Tibial nerve (tissue), 4 donors: Measurements from ENCODE around the gene ACBD6. TPM values are rescaled to one million over a fixed set of nuclear protein-coding genes. Genes with fewer than 3 reads are reported as not detected.

Experiments used
- DNase-seq, 2 donors: peaks; one replicate each; pipeline ENCODE4 v3.0.0-alpha.2; 2019; ENCODE audit warnings: low spot score in 2 of 2
- H3K27ac ChIP-seq, 4 donors: fragments of 200-600 bp; sonication (generic) in 3 of 4; one replicate each; pipeline ENCODE4 v1.5.1; 2017 to 2019; ENCODE audit warnings: mild to moderate bottlenecking in 1 of 4
- H3K27me3 ChIP-seq, 2 donors: fragments of 200-600 bp; sonication (generic) in 1 of 2; one replicate each; pipeline versions ENCODE4 v1.5.1 to v1.6.0; 2017 to 2019
- H3K36me3 ChIP-seq, 3 donors: fragments of 200-600 bp; sonication (generic); one replicate each; pipeline ENCODE4 v1.5.1; 2018 to 2019
- H3K4me1 ChIP-seq, 4 donors: fragments of 200-600 bp; sonication (generic) in 3 of 4; one replicate each; pipeline ENCODE4 v1.5.1; 2017 to 2019
- H3K4me3 ChIP-seq, 4 donors: fragments of 200-600 bp; sonication (generic) in 3 of 4; one replicate each; pipeline ENCODE4 v1.5.1; 2017 to 2019; ENCODE audit warnings: mild to moderate bottlenecking in 1 of 4, moderate library complexity in 1 of 4
- H3K9me3 ChIP-seq, 4 donors: fragments of 200-600 bp; sonication (generic) in 3 of 4; one replicate each; pipeline ENCODE4 v1.5.1; 2017 to 2019
- CTCF ChIP-seq, 5 experiments: fragments of 200-600 bp in 3 of 5; fragments of 450-650 bp in 2 of 5; sonication (generic) in 3 of 5; IDR thresholded peaks; one replicate each; pipeline ENCODE4 v1.5.1; 2016 to 2019; ENCODE audit warnings: antibody characterized with exemption in 5 of 5, mild to moderate bottlenecking in 3 of 5, moderate library complexity in 2 of 5
- EP300 ChIP-seq, 2 donors: sonication (generic); formaldehyde crosslinking; IDR thresholded peaks; one replicate each; pipeline ENCODE4 v1.6.1; 2017; ENCODE audit warnings: antibody characterized with exemption in 2 of 2, mild to moderate bottlenecking in 1 of 2
- POLR2A ChIP-seq, 2 donors: fragments of 450-650 bp; IDR thresholded peaks; one replicate each; pipeline ENCODE4 v1.6.1; 2017; ENCODE audit warnings: antibody characterized with exemption in 2 of 2, mild to moderate bottlenecking in 2 of 2, moderate library complexity in 2 of 2
- WGBS, 2 donors: methylation state at CpG; one replicate each; pipeline ENCODE4 v1.1.5; 2018; 5-methylcytosine and 5-hydroxymethylcytosine counted together
- total RNA-seq, 4 donors: library from RNA; depleted of rRNA; stranded (reverse); fragments of >200 nt; gene quantifications; one replicate each; pipeline ENCODE4 v1.1.0, GENCODE V29; 2016

Gene ACBD6
- total RNA-seq, 4 donors from 2014 or later: 55.7 to 61.8 (median 57.2) TPM

GRCh38 chr1:180392427-180393145 is 109.8 kb downstream of the ACBD6 start:
- no peaks in the 10 kb centered on the region for H3K27me3 ChIP-seq
- 95 to 97% methylated on average over 7 of the region's 7 CpGs for WGBS, 2 donors
- H3K4me3 ChIP-seq: no peak overlapping the region
- DNase-seq: no peak
- no peak overlapping the region for H3K27ac ChIP-seq
- H3K4me1 ChIP-seq: no peaks in the 10 kb centered on the region
- H3K9me3 ChIP-seq: peaks cover 0 to 19% (median 0%) of the 10 kb centered on the region in 4 donors
- peaks cover 0 to 36% (median 0%) of the 10 kb centered on the region in 3 donors for H3K36me3 ChIP-seq
- no peak for TF ChIP-seq CTCF (IDR thresholded peaks at IDR 0.05)
- TF ChIP-seq EP300 (IDR thresholded peaks at IDR 0.05): no peak
- no peak for TF ChIP-seq POLR2A (IDR thresholded peaks at IDR 0.05)

- no peak overlapping the region for H3K27ac ChIP-seq
- no peaks in the 10 kb centered on the region for H3K4me1 ChIP-seq
- peaks cover 0 to 19% (median 0%) of the 10 kb centered on the region in 4 donors for H3K9me3 ChIP-seq
- peaks cover 0 to 31% (median 0%) of the 10 kb centered on the region in 3 donors for H3K36me3 ChIP-seq
- H3K27me3 ChIP-seq: no peaks in the 10 kb centered on the region
- no peak for DNase-seq
- H3K4me3 ChIP-seq: no peak overlapping the region
- no peak for TF ChIP-seq CTCF (IDR thresholded peaks at IDR 0.05)
- TF ChIP-seq POLR2A (IDR thresholded peaks at IDR 0.05): no peak
- TF ChIP-seq EP300 (IDR thresholded peaks at IDR 0.05): no peak
Observed at GRCh38 chr1:180392020-180392419, 110.4 kb downstream of the ACBD6 start.

GRCh38 chr1:180387413-180387812 is 115.0 kb downstream of the ACBD6 start:
- Histone ChIP-seq H3K9me3 (peaks cover 0 to 41% (median 15%) of the 10 kb centered on the region in 4 donors), H3K27ac (no peak overlapping the region), H3K4me3 (no peak overlapping the region), H3K4me1 (no peaks in the 10 kb centered on the region), H3K27me3 (no peaks in the 10 kb centered on the region), H3K36me3 (peaks cover 0 to 21% (median 0%) of the 10 kb centered on the region in 3 donors)
- WGBS, 2 donors: 87 to 100% methylated on average over 1 of the region's 1 CpG
- TF ChIP-seq EP300 (IDR thresholded peaks at IDR 0.05) (no peak), POLR2A (IDR thresholded peaks at IDR 0.05) (no peak), CTCF (IDR thresholded peaks at IDR 0.05) (no peak)
- no peak for DNase-seq

GRCh38 chr1:180386745-180387367 is 115.5 kb downstream of the ACBD6 start:
- 93 to 95% methylated on average over 4 of the region's 4 CpGs for WGBS, 2 donors
- no peaks in the 10 kb centered on the region for H3K27me3 ChIP-seq
- no peak for DNase-seq
- TF ChIP-seq CTCF (IDR thresholded peaks at IDR 0.05): no peak
- no peak for TF ChIP-seq POLR2A (IDR thresholded peaks at IDR 0.05)
- TF ChIP-seq EP300 (IDR thresholded peaks at IDR 0.05): no peak
- H3K4me3 ChIP-seq: no peak overlapping the region
- H3K4me1 ChIP-seq: no peaks in the 10 kb centered on the region
- peaks cover 0 to 47% (median 18%) of the 10 kb centered on the region in 4 donors for H3K9me3 ChIP-seq
- no peak overlapping the region for H3K27ac ChIP-seq
- peaks cover 0 to 21% (median 0%) of the 10 kb centered on the region in 3 donors for H3K36me3 ChIP-seq

- DNase-seq: no peak
- no peak overlapping the region for H3K4me3 ChIP-seq
- peaks cover 0 to 22% (median 0%) of the 10 kb centered on the region in 3 donors for H3K36me3 ChIP-seq
- H3K4me1 ChIP-seq: no peaks in the 10 kb centered on the region
- no peak for TF ChIP-seq EP300 (IDR thresholded peaks at IDR 0.05)
- no peak for TF ChIP-seq CTCF (IDR thresholded peaks at IDR 0.05)
- no peak for TF ChIP-seq POLR2A (IDR thresholded peaks at IDR 0.05)
- no peaks in the 10 kb centered on the region for H3K27me3 ChIP-seq
- H3K27ac ChIP-seq: no peak overlapping the region
- H3K9me3 ChIP-seq: peaks cover 0 to 63% (median 25%) of the 10 kb centered on the region in 4 donors
Observed at GRCh38 chr1:180385144-180385543, 117.2 kb downstream of the ACBD6 start.
